HG03280 (cell line): ENCODE measurements around the gene HCAR3.
"Not testable (repeated sequence)": the region's sequence is repeated elsewhere in the genome, so short reads cannot be mapped to it uniquely, and the experiment has no call there.

ENCODE experiments used
- ATAC-seq: cut with Tn5 transposase; IDR thresholded peaks from one replicate; pipeline ENCODE4 v1.9.1; 2021; ENCODE audit warnings: mild to moderate bottlenecking, moderate library complexity; ENCODE audit not compliant: unreplicated experiment

Gene HCAR3

GRCh38 chr12:122676015-122676414, 40.6 kb downstream of the HCAR3 start:
- ATAC-seq: not testable (repeated sequence)

- no peak for ATAC-seq
Observed at GRCh38 chr12:122672515-122672914, 44.1 kb downstream of the HCAR3 start.

GRCh38 chr12:122669397-122670070, 47.1 kb downstream of the HCAR3 start:
- ATAC-seq: no peak

GRCh38 chr12:122668268-122668667, 48.3 kb downstream of the HCAR3 start:
- no peak for ATAC-seq

- ATAC-seq: no peak
Observed at GRCh38 chr12:122665759-122666158, 50.9 kb downstream of the HCAR3 start.

GRCh38 chr12:122665349-122665748, 51.3 kb downstream of the HCAR3 start:
- ATAC-seq: no peak
